ENCODE results near the gene ISCA2.

ISCA2 gene

DNA sequence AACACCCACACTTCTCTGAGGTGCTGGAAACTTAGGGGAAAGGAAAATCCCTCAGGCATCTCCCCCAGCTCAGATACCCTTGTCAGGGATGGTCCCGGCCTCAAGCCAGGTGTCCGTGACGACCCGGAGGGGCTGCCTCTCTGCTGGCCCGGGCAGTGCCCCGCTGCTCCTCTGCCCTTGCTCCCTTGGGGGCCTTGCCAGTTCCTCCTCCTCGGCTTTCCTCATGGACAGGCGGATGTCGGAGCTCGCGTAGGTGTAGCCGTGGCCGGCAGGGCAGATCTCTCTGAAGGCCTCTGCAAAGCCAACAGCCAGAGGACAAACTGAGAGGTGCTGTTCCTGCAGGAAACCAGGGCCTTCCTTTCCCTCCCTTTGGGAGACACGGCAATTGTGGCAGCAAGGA lies 34.8 kb downstream of the ISCA2 start:
- CTCF ChIA-PET: interaction anchor here (0.7 to 1.0 kb wide), 2 partner anchors 9 to 16 kb away, joined by 3 read pairs; no protein-coding TSS in a partner anchor

DNA sequence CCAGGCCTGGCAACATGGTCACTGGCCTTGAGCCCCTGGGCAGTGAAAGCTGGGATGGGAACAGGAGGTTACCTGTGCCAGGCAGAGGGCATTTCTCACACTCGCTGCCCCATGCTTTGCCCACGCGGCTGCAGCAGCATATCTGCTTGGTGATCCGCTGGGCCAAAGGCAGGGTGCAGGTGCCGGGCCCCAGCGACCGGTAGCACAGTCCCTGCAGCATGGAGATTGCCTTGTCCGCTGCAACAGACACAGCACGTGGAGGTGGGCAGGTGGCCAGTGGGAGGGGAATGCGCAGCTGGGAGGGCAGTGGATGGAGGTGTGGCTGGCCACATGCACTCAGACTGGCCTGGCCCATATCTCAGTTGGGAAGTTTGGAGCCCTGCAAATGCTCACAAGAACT lies 35.3 kb downstream of the ISCA2 start:
- ChIA-PET POLR2A (no interaction called here), CTCF (interaction anchor here (0.7 kb wide), 1 partner anchor 17 kb away, joined by 3 read pairs; no protein-coding TSS in a partner anchor)
- DNase-seq (ENCODE audit: extremely low spot score): no peak
- TF ChIP-seq, protein P1, sequence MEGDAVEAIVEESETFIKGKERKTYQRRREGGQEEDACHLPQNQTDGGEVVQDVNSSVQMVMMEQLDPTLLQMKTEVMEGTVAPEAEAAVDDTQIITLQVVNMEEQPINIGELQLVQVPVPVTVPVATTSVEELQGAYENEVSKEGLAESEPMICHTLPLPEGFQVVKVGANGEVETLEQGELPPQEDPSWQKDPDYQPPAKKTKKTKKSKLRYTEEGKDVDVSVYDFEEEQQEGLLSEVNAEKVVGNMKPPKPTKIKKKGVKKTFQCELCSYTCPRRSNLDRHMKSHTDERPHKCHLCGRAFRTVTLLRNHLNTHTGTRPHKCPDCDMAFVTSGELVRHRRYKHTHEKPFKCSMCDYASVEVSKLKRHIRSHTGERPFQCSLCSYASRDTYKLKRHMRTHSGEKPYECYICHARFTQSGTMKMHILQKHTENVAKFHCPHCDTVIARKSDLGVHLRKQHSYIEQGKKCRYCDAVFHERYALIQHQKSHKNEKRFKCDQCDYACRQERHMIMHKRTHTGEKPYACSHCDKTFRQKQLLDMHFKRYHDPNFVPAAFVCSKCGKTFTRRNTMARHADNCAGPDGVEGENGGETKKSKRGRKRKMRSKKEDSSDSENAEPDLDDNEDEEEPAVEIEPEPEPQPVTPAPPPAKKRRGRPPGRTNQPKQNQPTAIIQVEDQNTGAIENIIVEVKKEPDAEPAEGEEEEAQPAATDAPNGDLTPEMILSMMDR (IDR thresholded peaks at IDR 0.05; ENCODE audit: control extremely low read depth, extremely low read depth, low read depth, missing control alignments): no peak

More for the DNA sequence above, 34.8 kb downstream of the ISCA2 start:
- no peak for DNase-seq (ENCODE audit: extremely low spot score)
- TF ChIP-seq, protein P1 (IDR thresholded peaks at IDR 0.05; ENCODE audit: control extremely low read depth, extremely low read depth, low read depth, missing control alignments): no peak
- POLR2A ChIA-PET: no interaction called here

DNA sequence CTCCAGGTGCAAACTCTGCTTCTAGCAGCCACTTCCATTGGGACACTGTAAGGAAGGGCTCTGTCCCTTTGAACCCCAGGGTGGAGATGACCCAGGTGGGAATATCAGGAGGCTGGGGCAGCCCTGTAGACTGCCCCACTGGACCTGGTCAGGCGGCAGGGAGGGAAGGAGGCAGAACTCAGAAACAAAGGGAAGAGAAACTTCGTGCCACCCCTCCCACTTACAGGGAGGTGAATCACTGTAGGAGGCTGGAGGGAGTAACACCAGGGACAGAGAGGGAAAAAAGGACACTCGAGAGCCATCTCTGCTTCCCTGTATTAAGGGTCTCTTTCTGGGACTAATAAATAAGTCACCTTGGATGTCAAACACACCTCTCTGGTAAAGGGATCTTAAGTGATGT lies 37.4 kb downstream of the ISCA2 start:
- ChIA-PET CTCF (interaction anchor here (0.9 kb wide), 1 partner anchor 11 kb away, joined by 3 read pairs; no protein-coding TSS in a partner anchor), POLR2A (no interaction called here)
- TF ChIP-seq, protein P1 (IDR thresholded peaks at IDR 0.05; ENCODE audit: control extremely low read depth, extremely low read depth, low read depth, missing control alignments): no peak
- DNase-seq (ENCODE audit: extremely low spot score): no peak

DNA sequence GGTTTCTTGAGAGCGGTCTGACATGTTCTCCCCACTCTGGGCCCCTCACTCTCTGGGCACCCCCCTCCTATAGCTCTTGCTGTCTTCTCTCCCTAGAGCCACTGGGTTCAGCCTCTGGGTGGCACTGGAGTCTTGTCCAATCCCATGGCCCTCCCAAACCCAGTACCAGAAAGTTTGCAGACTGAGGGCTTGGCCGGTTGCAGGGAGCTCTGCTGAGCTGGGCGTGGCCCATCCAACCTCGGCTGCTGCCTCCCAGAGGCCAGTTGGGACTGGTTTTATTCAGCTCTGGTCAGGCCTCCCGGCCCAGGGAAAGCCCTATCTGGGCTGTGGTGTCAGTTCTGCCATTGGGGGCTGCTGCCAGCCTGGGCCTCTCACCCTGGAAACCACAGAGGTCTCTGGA lies 37.9 kb downstream of the ISCA2 start:
- TF ChIP-seq, protein P1 (IDR thresholded peaks at IDR 0.05; ENCODE audit: control extremely low read depth, extremely low read depth, low read depth, missing control alignments): no peak
- DNase-seq (ENCODE audit: extremely low spot score): no peak
- ChIA-PET POLR2A (no interaction called here), CTCF (no interaction called here)

DNA sequence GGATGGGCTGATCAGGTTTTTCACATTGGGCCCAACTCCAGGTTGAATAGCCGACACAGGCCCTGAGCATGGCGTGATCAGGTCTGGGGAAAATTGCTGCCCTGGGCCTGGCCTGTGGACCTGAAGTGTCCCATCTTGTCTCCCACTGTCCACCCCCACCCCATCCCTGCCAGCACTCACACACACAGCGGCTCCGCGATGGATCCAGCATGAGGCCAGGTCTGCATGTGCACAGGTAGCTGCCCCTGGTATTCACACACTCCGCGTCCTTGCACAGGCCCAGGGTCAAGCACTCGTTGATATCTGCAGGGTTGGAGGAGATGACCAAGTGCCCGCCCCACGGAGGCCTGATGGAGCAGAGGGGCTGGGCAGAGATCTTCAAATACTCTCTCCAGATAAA lies 38.7 kb downstream of the ISCA2 start:
- POLR2A ChIA-PET: no interaction called here
- TF ChIP-seq, protein P1 (IDR thresholded peaks at IDR 0.05; ENCODE audit: control extremely low read depth, extremely low read depth, low read depth, missing control alignments): no peak
- DNase-seq (ENCODE audit: extremely low spot score): no peak
- CTCF ChIA-PET: interaction anchor here (1.3 kb wide), 1 partner anchor 17 kb away, joined by 4 read pairs; no protein-coding TSS in a partner anchor

DNA sequence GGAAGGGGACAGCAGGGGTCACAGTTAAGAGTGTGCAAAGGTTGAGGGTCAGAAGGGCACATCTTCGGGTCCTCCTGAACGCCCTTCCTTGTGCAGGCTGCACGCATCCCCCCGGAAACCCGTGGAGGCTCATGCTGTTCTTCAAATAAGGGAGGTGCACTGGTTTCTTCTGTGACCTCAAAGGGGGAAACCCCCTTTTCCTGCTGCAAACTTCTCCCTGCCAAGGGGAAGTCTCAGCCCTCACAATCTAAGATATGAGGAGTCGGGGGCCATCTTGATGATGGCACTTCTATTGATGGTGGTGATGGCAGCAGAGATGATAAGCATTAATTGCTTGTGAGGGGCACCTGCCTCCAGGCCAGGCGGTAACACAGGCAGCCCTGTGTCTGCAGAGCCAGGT lies 40.0 kb downstream of the ISCA2 start:
- ChIA-PET CTCF (interaction anchor here (1.3 kb wide), 1 partner anchor 18 kb away, joined by 4 read pairs; no protein-coding TSS in a partner anchor), POLR2A (no interaction called here)
- TF ChIP-seq, protein P1 (IDR thresholded peaks at IDR 0.05; ENCODE audit: control extremely low read depth, extremely low read depth, low read depth, missing control alignments): no peak
- DNase-seq (ENCODE audit: extremely low spot score): no peak
